Stromal cell of bone marrow (primary cell): ENCODE measurements around the gene POLQ.
"Not testable (repeated sequence)": the region's sequence is repeated elsewhere in the genome, so short reads cannot be mapped to it uniquely, and the experiment has no call there.

Experiments
- DNase-seq: peaks from one replicate; pipeline ENCODE4 v3.0.0-alpha.2; 2012; ENCODE audit warnings: low read depth

POLQ gene

GRCh38 chr3:121508389-121508788 is 37.4 kb downstream of the POLQ start:
- DNase-seq, result no peak

- no peak for DNase-seq
These were observed 40.5 kb downstream of the POLQ start for GRCh38 chr3:121505256-121505655.

DNA sequence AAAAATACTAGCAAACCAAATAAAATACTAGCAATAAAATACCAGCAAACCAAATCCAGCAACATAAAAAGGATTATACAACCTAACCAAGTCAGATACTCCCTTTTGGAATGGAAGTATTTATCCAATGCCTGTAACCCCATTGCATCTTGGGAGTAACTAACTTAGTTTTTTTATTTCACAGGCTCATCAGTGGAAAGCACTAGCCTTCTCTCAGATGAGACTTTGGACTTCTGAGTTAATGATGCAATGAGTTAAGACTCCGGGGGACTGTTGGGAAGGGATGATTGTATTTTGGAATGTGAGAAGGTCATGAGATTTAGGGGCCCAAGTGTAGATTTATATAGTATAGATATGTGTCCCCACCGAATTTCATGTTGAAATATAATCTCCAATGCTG is 41.2 kb downstream of the POLQ start:
- DNase-seq, result no peak

DNA sequence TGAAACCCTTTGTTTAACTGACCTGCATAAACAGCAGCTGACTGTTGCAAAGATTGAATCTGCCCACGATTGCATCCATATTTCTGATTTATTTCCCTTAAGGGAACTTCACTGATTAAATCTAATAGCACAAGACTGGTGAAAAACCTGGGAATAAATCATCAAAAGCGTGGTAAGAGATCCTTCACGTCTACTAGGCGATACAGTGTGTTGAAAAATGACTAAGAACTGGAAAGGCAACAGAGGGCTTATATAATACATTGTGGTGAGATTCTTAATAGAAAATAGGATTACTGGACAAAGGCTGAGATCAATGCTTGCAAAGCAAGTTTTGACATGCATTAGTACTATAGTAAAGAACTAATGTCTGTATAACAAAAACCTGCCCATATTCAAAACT is 49.0 kb downstream of the POLQ start:
- no peak for DNase-seq

DNA sequence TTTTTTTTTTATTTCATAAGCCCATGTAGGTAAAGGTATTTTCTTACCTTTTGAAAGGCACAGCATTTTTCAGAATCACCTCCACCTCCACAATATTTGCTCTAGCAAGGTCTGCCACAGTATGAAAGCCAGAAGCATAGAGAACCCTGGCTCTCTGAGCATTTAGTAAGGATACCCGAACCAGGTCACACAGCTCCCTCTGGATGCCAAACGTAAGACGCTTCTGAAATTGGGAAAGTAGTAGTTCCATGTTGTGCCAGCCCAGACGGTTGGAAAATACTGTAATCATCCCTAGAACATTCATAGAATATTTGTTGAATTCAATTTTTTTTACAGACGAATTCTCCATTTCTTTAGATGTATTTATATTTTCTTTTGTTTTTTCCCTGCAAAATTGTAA is 52.4 kb downstream of the POLQ start:
- DNase-seq, result peak; percentile 3

GRCh38 chr3:121491683-121492320 is 54.0 kb downstream of the POLQ start:
- no peak for DNase-seq

DNA sequence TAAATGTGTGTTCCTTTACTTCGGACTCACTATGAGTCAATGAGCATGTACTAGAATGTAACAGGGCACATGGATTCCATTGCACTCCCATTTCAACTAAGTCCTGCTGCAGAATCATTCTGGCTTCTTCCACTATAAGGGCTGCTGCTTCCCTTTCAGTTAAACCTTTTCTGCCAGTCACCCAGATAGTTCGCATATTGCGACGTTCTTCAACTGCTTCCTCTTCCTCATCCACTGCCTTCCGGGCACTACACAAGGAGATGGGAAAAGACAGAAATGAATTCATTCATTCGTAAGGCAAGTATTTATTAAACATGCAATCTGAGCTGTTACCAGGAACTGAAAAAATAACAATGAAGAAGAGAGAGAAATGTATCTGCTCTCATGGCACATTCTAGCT is 55.6 kb downstream of the POLQ start:
- no peak for DNase-seq

DNA sequence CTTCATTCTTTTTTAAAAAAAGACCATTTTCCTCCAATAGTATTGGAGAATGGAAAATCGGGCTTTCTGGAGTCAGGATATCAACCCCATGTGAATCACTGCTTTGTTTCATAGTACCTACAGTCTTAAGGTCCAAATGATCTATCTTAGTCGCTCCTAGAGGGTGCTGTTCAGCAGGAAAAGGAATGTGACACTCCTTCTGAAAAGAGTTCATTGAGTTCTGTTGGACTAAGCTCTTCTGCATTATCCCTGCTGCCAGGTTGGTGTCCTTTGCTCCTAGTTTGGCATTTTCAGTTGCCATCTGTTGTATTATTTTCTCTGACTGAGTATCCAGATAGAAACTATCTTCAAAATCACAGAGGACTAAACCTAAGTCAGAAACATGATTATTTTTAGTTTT is 57.2 kb downstream of the POLQ start:
- DNase-seq, result no peak

DNA sequence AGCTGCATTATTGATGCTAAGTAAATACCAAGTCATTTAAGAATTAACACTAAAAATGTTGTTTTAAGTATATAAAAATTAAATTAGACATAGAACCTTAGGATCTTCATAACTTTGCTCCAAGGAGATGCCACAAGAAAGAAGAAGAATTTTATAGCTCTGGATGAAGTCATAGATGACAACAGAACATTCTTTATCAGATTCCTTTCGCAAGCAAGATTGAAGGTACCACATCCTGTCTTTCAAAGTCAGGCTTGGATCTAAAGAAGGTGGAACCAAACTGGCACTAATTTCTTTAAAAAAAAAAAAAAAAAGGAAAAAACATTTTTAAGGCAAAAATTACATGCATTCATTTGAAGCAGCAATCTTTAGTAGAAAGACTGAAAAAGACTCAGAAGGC is 62.5 kb downstream of the POLQ start:
- DNase-seq, result no peak

GRCh38 chr3:121482660-121483059 is 63.1 kb downstream of the POLQ start:
- peak; percentile 36 for DNase-seq

DNA sequence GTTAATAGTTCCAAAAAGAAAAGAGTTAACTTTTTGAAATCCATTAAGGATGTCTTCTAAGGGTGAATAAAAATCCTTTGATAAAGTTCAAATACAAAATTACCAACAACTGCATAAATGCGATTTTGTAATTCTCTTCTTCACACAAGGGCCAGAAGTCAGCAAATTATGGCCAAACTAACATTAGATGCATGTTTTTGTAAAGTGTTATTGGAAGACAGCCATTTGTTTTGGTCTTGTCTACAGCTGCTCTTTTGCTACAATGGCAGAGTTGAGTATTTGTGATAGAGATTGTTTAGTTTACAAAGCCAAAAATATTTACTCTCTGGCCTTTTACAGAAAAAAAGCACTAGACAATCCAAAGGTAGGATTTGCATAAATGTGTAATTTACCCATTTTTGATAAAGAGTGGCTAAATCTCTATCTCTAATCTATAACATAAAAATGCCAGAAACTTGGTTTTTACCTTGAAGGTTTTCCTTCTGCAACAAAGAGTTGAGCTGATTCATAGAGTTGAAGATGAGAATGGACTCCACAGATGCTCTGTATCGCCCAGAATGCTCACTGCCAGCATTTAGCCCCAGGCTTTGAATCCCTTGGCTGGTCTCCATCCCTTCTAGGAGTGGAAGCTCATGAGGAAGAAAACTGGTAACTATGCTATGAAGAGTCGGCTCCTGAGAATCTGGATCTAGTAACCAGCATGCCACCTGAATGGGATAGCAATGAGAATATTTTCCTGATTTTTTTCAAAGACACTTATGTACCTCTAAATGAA is 64.5 kb downstream of the POLQ start:
- no peak for DNase-seq

GRCh38 chr3:121477589-121477988 is 68.2 kb downstream of the POLQ start:
- peak; percentile 49 for DNase-seq

DNA sequence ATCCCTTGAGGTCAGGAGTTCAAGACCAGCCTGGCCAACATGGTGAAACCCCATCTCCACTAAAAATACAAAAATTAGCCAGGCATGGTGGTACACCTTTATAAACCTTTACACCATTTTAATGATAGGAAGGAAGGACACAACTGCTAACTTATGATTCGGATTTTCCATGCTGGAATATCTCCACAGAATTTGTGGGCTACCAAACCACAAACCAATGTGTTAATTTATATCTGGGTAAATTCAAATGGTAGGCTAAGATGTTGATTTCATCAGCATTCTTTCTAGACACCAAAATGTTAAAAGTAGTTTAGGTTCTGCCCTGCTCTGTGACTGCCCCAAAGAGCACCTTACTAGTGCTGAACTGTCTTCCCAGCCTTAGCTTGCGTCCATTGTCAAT is 72.8 kb downstream of the POLQ start:
- no peak for DNase-seq

DNA sequence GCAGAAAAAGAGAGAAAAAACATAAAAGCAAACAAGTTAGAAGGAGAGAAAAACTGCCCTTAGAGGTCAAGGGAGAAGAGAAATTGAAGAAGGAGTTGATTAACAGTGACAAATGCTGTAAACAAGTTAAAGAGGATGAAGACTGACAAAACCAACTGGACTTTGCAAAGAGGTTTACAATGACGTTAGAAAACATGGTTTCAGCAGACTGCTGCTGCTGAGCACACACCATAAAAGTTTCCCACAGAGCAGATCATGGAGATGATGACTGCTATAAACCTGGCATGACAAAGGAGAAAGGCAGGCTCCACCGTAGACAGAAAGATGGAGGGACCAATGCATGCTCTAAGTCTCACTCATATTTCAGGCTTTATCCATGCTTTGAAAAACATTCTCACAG is 78.7 kb downstream of the POLQ start:
- DNase-seq, result no peak

DNA sequence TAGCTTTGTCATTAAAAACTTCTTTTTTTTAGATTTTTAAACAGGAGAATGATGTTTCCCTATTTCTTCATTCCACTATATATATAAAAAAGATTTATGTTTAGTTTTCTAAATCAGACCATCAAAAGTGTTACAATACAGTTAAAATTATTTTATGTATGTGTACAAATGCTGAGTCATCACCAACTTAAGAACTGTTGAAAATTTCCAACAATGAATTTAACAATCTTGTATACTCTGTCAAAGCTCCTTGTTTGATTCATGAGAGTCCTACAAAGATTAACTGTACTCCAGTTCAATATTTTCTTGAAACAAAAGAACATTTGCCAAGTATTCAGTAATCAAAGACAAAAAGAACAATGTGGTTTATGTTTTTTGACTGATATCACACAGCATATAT is 82.0 kb downstream of the POLQ start:
- no peak for DNase-seq

- DNase-seq, result no peak
These were observed 83.2 kb downstream of the POLQ start for GRCh38 chr3:121462565-121462964.

GRCh38 chr3:121451752-121452151 is 94.0 kb downstream of the POLQ start:
- not testable (repeated sequence) for DNase-seq

GRCh38 chr3:121443456-121443855 is 102.3 kb downstream of the POLQ start:
- DNase-seq, result no peak

GRCh38 chr3:121436641-121437040 is 109.1 kb downstream of the POLQ start:
- peak; percentile 12 for DNase-seq

DNA sequence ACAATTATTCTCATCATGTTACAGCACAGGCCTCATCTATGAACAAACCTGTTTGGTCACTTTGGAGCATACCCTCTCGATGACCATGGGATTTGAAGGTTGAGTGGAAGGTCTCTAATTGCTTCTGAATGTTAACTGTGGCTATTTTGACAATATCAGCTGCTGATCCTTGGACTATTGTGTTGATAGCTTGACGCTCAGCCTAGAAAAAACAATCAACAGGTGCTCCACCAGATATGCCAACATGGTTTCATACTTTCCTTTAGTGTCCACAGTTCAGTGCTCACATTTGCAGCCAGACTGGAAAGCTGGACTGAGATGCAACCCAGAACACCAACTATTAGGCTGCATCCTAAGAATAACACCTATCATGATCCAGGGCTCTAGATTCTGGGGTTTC is 109.7 kb downstream of the POLQ start:
- DNase-seq, result no peak

DNA sequence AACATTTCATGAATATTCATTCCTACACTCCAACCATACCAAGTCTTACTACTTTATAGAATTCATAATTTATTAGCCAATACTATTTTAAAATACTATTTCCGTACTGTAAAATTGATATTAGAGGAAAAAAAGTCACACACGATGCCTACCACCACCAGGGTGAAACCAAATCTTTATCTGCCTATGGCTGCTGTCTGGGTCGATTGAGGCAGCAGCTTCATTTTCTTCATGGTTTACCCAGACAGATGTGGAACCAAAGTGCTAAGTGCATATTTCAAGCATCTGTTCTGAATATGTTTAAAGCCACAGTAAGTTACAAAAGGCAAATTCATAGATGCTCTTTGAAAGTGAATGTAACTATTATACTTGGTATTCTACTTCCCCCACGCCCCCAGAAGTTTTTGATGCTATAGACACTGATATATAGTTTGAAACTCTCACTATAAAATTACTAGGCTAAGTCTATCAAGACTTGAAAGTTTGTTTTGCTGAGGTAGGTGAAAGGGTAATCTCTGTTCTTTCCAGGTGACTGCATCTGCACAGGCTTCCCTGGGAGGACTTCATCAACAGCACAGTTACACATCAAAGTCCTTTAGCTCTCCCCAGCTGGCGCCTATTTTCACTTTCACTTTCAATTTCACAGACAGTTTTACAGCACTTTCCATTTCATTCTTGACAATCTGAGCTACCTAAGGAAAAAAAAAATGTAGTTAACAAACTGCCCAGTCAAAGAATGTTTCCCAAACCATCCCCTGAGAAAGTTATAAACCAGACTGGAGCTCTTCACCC is 113.9 kb downstream of the POLQ start:
- peak; percentile 48 for DNase-seq

DNA sequence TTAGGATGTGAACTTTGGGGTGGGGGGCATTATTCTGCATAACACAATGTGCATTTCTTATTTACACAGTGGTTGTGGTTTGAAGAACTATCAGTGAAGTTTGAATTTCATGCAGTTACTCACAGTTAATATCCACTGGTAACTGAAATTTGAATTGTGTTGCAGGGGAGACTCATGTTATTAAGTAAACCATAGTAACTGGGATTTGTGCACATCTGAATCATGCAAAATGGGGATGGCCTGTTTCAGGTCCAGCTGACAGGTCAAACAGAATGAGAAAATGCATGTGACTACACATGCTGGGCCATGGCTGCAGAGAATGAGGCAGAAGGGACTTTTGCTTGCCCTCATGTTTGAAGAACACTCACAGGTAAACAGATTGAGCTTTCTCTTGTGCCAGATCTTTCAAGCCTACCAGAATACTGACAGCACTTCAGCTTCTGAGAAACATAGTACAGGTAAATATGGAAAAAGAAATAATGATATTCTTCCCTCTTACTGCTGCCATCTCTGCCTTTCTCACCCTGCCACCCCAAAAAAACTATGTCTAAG is 115.0 kb downstream of the POLQ start:
- DNase-seq, result no peak

DNA sequence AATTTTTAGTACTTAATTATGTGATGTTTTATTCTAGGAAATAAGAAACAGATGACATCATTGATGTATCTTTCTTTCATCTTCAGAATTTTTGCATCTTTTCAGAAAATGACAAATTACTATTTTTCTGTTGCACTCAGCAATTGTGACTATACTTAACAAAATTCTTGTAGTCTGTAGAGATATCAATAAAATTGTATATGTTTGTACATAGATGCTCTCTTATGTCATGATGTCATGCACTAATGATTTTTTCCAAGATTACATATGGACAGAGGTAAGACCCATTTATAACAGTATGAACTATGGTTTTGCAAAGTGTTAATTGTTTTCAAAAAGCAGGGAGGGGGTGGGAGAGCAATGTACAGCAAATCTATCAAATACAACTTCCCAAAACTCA is 121.2 kb downstream of the POLQ start:
- DNase-seq, result no peak
